Stimulated activated CD8-positive, alpha-beta memory T cell treated with anti-CD3 and anti-CD28 coated beads, Interleukin-4, amount 100 ng/mL, for 1 hour (primary cell): ENCODE results near the gene CBLC.

Experiments used
- DNase-seq, 2 donors: peaks; one replicate each; pipeline ENCODE4 v3.0.0-alpha.2; 2020; ENCODE audit warnings: low read depth in 2 of 2, low spot score in 1 of 2

CBLC gene, protein sequence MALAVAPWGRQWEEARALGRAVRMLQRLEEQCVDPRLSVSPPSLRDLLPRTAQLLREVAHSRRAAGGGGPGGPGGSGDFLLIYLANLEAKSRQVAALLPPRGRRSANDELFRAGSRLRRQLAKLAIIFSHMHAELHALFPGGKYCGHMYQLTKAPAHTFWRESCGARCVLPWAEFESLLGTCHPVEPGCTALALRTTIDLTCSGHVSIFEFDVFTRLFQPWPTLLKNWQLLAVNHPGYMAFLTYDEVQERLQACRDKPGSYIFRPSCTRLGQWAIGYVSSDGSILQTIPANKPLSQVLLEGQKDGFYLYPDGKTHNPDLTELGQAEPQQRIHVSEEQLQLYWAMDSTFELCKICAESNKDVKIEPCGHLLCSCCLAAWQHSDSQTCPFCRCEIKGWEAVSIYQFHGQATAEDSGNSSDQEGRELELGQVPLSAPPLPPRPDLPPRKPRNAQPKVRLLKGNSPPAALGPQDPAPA

DNA sequence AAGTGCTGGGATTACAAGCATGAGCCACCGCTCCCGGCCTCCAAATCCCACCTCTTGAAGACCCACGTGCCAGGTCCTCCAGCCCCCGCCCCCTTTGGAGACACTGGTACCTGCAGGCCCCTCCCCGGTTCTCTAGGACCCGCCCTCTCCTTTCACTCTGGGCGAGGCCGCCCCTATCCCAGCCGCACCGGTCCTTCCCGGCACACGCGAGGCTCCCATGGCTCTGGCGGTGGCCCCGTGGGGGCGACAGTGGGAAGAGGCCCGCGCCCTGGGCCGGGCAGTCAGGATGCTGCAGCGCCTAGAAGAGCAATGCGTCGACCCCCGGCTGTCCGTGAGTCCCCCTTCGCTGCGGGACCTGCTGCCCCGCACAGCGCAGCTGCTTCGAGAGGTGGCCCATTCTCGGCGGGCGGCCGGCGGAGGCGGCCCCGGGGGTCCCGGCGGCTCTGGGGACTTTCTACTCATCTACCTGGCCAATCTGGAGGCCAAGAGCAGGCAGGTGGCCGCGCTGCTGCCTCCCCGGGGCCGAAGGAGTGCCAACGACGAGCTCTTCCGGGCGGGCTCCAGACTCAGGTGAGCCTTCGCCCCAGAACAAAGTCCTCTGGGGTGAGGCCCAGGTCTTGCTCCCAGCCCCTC, at the start of gene CBLC:
TSS of gene CBLC (plus strand) at position 176 of the 633 bp plus-strand sequence. CDS start at position 218, 42 bp downstream.
- no peak for DNase-seq

DNA sequence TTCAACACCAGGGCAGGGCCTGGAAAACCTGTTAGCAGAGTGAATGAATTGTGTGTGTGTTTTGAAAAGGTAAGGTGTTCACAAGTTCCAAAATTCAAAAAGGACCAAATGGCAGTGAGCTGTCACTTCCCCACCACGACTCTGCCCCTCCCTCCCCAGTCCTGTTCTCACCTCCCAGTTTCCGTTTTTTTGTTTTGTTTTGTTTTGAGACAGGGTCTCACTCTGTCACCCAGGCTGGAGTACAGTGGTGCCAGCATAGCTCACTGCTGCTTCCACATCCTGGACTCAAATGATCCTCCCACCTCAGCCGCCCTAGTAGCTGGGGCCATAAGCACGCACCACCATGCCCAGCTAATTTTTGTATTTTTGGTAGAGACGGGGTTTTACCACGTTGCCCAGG, 49.5 kb upstream of the CBLC start:
- DNase-seq, result no peak

DNA sequence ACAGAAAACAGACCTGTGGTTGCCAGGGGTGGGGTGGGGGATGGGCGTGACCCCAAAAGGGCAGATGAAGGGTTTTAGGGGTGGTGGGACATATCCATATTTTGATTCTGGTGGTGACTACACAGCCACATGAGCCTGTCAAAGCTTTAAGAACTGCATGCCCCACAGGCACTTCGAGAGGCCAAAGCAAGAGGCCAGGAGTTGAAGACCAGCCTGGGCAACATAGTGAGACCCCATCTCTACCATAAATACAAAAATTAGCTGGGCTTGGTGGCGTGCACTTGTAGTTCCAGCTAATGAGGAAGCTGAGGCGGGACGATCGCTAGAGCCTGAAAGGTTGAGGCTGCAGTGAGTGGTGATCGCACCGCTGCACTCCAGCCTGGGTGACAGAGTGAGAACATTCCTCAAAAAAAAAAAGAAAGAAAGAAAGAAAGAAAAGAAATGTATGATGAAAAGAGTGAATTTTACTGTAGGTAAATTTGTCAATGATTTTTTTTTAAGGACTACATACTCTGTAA, 48.1 kb upstream of the CBLC start:
- no peak for DNase-seq

DNA sequence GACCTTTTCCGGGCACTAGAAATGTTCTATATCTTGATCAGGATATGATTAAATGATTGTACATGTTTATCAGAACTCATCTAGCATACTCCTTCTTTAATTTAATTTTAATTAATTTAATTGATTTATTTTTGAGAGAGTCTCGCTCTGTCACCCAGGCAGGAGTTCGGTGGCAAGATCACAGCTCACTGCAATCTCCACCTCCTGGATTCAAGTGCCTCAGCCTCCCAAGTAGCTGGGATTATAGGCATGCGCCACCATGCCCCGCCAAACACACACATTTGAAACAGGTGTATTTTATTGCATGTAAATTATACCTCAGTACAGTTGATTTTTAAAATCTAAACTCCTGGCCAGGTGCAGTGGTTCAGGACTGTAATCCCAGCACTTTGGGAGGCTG, 46.6 kb upstream of the CBLC start:
- DNase-seq, result no peak

DNA sequence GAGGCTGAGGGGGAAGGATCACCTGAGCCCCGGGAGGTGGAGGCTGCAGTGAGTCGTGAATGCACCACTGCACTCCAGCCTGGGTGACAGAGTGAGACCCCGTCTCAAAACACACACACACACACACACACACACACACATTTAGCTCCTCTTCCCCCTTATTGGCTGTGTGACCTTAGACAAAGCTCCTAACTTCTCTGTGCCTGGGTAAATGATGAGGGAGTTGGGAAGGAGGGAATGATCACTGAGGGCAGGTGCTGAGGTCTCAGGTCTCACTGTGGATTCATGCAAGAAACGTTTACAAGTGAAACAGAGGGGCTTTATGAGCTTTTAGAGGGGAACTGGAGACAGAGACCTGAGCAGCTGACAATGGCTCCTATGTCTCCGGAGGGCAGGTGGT, 46.1 kb upstream of the CBLC start:
- DNase-seq, result no peak

DNA sequence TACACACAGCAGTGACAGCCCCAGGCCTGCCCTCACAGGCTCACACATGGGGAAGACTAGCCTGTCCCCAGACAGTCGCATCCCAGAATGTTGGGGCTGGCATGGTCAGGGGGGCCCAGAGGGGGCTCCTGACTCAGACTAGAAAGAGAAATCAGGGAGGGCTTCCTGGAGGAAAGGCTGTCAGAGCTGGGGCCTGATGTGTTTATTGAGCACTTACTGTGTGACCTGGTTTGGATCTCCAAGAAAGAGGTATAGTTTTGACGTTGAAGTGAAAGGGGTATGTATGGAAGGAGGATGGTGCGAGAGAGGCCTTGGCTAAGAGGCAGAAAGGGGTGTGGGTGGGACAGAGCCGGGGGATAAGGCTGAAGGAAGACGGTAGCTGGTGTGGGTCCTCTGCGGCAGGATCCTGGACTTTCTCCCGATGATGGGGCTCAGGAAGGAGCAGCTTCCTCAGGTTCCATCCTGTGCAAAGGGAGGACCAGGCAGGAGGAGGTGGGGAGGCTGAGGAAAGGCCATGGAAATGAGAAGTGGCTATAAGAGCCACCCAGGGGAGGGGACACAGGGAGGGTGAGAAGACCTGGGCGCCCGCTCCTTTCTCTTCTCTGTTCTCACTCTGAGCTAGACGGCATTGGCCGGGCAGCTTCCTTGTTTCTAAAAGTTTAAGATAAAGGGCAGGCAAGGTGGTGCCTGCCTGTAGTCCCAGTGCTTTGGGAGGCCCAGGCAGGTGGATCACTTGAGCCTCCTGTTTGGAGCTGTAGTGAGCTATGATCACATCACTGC, 45.3 kb upstream of the CBLC start:
- no peak for DNase-seq

DNA sequence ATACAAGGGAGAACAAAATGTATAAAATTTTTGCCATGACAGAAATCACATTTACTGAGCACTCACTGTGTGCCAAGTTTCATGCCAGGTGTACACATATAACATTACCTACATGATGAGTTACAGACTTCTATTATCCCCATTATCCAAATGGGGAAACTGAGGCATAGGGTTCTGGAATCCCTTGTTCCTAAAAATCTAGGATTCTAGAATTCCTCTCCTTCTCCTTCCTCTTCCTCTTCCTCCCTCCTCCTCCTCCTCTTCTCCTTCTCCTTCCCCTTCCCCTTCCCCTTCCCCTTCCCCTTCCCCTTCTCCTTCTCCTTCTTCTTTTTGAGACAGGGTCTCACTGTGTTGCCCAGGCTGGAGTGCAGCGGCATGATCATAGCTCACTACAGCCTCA, 43.3 kb upstream of the CBLC start:
- no peak for DNase-seq

DNA sequence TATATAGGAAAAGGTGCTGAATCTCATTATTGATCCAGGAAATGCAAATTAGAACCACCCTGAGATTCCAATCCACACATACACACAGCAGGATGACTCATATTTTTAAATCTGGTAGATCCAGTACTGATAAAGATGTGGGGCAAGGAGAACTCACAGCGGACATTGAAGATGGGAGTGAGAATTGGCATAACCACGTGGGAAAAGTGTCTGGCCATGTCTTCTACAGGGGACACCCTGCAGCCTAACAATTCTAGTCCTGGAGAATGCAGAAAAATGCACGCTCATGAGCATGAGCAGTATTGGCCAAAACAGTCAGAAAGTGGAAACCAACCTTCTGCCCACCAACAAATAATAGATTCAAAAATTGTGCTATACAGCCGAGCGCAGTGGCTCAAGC, 42.7 kb upstream of the CBLC start:
- no peak for DNase-seq

DNA sequence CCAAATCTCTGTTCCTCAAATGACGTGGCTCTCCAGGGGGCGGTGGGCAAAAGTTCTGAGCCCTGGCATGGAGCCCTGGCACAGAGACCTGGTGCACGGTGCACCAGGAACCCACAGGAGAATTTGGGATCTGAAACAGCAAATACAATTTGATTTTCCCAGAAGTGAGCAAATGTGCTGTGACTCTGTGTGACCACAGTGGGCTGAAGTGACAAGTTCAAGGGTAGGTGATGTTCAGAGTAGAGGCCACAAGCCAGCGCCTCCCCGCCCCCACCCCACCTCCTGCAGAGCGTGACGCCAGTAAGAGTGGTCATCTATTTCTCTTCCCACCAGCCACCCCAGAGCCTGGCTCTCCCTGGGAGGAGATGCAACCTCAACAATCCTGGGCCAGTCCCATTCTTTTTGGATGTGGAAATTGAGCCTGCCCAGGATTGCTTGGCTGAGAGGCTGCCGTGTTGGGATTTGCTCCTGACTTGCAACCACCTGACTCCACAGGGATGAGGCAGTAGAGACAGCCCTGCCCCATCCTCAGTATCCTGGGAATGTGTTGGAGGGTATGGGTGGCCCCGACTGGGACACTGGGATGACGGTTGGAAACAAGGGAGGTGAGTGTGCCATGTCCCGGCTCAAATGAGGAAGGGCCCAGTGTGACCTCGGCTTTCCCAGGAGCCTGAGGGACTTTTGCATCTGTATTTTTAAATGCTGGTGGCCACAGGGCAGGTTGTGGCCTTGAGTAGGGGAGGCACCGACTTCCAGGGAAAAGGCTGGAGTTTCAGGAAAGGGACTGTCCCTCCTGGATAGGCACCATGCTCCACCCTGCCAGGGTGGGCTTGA, 40.2 kb upstream of the CBLC start:
- DNase-seq, result no peak

DNA sequence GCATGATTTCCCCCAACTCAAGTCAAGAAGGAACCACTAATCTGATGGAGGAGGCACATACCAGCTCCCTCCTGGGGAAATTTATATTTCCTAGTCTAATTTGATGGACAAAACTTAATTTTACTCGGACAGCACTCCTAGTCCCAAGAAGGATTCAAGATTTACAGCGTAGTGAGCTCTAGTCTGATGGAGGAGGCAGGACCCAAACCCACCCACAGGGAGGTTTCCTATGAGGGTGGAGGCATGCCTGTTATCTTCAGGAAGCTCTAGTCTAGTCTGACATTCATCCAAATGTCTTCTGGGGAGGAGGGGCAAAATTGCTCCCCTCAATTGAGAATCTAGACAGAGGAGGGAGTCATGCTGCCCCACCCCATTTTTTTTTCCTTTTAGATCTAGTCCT, 39.6 kb upstream of the CBLC start:
- DNase-seq, result no peak

DNA sequence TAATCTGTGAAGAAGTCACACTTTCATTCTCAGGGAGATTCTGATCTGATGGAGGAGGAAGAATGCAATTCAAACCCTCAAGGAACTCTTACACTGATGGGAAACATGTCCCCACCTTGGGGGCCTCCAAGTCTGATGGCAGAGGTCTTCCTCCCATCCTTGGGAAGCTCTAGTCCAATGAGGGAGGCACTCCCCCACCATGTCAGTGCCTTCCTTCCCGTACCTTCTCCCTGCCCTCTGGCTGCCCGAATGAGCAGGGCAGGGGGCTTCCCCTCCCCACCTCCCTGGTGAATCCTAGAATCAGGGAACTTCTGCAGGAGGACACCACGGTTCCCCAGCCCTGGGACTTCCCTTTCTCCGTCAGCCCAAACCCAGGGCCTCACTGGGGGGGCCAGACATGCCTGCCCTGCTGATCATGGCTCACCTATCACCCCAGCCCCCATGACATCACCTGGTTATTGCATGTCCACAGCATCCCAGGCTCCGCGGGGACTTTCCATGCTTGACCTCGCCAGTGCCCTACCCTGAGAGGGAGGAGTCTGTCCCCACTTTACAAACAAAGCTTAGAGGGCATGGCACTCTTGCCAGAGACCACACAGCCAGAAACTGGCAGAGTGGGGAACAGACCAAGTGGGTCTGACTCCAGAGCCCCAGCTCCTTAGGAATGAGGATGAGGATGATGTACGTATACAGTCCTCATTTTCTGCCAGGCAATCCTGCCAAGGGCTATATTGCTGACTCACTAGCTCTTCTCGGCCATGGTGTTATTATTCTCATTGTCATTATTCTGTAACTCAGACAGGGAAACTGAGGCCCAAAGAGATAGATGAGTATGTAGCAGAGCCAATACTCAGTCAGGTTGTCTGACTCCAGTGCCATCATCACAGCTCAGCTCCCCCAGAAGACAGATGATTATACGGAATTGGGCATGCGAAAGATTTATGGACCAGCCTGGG, 38.8 kb upstream of the CBLC start:
- no peak for DNase-seq

DNA sequence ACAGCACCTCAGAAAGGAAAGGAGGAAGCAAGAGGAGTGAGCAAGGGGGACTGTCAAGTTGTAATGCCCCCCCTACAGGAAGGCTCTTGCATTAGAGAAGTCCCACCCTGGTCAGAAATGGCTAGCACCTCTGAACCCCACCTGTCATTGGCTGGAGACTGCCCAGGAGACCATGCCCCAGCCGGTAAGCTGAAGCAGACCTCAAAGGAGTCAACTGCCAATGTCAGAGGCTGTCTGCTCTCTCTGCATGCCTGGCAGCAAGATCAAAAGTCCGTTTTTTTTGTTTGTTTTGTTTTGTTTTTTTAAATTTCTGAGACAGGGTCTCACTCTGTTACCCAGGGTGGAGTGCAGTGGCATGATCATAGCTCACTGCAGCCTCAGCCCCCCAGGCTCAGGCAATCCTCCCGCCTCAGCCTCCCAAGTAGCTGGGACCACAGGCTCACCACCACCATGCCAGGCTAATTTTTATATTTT, 37.3 kb upstream of the CBLC start:
- DNase-seq, result no peak

DNA sequence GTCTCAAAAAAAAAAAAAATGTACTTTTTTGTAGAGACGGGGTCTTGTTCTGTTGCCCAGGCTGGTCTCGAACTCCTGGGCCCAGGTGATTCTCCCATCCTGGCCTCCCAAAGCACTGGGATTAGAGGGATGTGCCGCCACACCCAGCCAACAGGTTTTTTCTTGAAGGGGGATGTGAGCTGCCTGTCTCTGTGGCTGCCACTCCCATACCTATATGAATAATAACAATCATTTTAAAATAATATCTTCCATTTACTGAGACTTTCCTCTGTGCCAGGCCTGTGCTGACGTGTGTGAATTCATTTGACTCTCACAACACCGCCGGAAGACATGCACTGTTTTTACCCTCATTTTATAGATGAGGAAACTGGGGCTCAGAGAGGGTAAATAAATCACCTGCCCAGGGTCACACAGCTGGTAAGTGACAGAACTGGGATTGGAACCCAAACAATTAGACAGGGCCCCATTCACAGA, 36.4 kb upstream of the CBLC start:
- DNase-seq, result no peak

DNA sequence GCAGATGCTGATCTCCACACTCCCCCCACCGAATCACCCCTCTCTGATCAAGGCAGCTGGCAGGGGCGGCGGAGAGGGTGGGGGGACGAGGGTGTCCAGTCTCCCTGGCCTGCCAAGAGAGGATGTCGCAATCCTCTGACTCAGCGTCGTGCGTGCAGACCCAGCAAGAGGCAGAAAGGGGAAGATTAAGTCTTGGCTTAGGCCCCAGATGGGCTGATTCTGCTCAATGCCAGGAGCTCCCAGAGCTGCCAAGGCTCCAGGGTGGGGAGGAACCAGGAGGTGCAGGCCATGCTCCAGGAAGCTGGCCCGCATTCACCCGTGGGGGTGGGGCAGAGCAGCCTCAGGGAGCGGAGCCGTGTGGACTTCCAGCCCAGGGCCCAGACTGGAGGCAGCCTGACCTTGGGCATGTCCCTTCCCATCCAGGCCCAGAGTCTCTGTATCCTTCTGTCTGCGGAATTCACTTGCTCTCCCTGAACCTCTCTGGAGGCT, 35.8 kb upstream of the CBLC start:
- no peak for DNase-seq

DNA sequence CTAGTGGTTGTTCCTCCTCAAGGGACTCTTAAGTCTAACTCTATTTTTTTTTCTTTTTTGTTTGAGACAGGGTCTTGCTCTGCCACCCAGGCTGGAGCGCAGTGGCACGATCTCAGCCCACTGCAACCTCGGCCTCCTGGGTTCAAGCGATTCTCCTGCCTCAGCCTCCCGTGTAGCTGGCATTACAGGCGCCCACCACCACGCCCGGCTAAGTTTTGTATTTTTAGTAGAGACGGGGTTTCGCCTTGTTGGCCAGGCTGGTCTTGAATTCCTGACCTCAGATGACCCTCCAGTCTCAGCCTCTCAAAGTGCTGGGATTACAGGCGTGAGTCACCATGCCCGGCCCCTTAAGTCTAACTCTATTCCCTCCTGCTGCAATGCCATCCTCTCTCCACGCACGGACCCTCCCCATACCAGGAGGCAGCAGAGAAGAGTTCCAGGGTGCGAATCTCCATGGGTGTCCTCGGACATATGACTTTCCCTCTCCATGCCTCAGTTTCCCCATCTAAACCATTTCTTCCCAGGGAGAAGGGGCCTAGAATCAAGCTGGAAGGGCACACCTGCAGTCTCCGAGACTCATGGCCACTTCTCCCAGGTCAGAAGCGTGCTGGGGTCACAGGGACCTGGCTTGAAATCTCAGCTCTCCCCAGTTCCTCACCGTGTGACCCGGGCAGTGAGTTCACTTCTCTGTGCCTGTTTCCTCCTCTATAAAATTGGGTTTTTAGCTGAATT, 35.2 kb upstream of the CBLC start:
- DNase-seq, result no peak

DNA sequence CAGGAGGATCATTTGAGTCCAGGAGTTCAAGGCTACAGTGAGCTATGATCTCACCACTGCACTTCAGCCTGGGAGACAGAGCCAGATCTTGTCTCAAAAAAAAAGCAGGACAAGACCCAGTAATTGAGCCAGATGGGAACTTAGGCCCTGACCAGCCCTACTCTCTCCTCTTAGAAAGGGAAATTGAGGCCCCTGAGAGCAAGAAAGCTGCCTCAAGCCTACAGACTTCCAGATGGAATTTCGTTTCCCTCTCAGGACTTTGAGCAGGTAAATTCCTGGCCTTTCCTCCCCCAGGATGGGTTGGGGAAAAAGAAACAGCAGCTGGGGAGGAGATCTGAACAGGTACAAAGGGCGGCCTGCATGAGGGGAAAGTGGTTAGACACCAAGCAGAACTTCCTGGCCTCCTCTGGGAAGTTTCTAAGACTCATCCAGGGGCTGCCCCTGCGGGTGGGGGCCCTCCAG, 32.8 kb upstream of the CBLC start:
- DNase-seq, result no peak

DNA sequence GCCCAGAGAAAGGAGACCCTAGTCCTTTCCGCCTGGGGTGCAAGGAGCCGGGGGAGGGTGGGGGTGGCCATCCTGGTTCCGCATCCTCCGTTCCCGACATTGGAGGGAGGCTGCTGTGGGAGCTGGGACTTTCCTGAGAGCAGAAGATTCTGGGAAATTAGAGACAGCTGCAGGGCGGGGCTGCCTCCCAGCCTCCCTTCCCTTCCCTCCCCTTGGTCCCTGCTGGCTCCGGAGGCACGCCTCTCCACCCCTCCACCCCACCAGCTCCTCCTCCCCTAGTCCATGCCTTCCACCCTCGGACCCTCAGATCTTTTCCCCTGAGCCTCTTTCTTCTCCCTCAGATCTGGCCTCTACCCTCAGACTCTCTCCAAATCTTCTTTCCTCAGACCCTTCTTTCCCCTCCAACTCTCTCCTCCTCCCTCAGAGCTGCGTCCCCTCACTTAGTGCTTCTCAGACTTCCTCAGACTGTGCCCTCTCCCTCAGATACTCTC, 32.3 kb upstream of the CBLC start:
- no peak for DNase-seq

DNA sequence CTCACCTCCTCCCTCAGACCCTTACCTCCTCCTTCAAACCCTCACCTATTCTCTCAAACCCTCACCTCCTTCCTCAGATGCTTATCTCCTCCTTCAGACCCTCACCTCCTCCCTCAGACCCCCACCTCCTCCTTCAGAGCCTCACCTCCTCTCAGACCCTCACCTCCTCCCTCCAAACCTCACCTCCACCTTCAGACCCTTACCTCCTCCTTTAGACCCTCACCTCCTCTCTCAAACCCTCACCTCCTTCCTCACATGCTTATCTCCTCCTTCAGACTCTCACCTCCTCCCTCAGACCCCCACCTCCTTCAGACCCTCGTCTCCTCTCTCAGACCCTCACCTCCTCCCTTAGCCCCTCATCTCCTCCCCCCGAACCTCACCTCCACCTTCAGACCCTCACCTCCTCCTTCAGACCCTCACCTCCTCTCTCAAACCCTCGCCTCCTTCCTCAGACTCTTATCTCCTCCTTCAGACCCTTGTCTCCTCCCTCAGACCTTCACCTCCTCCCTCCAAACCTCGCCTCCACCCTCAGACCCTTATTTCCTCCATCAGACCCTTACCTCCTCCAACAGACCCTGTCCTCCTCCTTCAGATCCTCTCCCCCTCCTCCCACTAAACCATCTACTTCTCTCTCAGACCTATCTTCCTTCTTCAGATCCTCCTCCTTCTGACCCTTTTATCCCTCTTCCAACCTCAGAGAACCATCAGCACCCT, 31.6 kb upstream of the CBLC start:
- DNase-seq, result no peak
